ENCODE data around the gene FXYD5.

DNA sequence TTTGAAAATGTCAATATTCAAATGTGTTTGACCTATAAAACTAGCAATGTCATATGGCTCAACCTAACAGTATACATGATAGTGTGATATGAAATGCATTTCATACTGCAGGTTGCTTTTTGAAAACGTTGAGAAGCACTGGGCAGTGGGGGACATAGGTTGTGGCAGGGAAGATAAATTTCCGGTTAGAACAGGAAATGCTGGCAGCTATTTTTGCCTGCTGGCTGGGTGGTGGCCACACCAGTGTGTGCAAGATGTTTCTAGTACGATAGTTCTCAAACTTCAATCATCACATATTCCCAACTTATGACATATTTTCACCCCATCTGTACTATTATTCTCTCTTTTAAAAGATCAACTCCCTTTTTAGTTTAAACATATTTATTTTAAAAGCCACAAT lies 17.2 kb downstream of the FXYD5 start:
- TF ChIP-seq, protein P1, sequence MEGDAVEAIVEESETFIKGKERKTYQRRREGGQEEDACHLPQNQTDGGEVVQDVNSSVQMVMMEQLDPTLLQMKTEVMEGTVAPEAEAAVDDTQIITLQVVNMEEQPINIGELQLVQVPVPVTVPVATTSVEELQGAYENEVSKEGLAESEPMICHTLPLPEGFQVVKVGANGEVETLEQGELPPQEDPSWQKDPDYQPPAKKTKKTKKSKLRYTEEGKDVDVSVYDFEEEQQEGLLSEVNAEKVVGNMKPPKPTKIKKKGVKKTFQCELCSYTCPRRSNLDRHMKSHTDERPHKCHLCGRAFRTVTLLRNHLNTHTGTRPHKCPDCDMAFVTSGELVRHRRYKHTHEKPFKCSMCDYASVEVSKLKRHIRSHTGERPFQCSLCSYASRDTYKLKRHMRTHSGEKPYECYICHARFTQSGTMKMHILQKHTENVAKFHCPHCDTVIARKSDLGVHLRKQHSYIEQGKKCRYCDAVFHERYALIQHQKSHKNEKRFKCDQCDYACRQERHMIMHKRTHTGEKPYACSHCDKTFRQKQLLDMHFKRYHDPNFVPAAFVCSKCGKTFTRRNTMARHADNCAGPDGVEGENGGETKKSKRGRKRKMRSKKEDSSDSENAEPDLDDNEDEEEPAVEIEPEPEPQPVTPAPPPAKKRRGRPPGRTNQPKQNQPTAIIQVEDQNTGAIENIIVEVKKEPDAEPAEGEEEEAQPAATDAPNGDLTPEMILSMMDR (IDR thresholded peaks at IDR 0.05): no peak
- no peak for TF ChIP-seq POLR2A (IDR thresholded peaks at IDR 0.05)
- TF ChIP-seq POLR2AphosphoS5 (IDR thresholded peaks at IDR 0.05): no peak
